ENCODE measurements around the gene PHKB.

The PHKB gene

DNA sequence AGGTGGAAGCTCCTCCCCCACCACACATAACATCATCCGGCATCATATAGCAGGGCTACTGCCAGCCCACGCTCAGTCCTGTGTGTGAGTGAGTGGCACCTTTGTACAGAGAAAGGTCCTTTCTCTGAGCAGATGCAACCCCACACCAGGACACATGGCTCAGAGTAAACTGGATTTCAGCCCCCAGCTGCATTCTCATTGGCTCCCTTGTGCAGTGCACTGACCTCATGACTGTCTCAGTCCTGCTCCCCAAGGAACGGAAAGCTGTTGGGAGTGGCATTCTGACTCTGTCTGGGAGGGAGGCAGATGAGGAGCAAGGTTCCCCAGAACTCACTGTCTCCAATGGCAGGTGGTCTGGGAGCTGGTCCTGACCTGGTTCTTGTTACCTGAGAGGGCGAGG is 244.1 kb downstream of the PHKB start:
- no peak overlapping the region for H3K4me3 ChIP-seq (ENCODE audit: low read depth, low read length)
- POLR2A ChIA-PET: no interaction called here
- CTCF ChIA-PET: no interaction called here
- TF ChIP-seq, protein P1, sequence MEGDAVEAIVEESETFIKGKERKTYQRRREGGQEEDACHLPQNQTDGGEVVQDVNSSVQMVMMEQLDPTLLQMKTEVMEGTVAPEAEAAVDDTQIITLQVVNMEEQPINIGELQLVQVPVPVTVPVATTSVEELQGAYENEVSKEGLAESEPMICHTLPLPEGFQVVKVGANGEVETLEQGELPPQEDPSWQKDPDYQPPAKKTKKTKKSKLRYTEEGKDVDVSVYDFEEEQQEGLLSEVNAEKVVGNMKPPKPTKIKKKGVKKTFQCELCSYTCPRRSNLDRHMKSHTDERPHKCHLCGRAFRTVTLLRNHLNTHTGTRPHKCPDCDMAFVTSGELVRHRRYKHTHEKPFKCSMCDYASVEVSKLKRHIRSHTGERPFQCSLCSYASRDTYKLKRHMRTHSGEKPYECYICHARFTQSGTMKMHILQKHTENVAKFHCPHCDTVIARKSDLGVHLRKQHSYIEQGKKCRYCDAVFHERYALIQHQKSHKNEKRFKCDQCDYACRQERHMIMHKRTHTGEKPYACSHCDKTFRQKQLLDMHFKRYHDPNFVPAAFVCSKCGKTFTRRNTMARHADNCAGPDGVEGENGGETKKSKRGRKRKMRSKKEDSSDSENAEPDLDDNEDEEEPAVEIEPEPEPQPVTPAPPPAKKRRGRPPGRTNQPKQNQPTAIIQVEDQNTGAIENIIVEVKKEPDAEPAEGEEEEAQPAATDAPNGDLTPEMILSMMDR (IDR thresholded peaks at IDR 0.05; ENCODE audit: insufficient read depth, low read length, missing control alignments): no peak
- no peak for DNase-seq (ENCODE audit: low read depth, low spot score)

DNA sequence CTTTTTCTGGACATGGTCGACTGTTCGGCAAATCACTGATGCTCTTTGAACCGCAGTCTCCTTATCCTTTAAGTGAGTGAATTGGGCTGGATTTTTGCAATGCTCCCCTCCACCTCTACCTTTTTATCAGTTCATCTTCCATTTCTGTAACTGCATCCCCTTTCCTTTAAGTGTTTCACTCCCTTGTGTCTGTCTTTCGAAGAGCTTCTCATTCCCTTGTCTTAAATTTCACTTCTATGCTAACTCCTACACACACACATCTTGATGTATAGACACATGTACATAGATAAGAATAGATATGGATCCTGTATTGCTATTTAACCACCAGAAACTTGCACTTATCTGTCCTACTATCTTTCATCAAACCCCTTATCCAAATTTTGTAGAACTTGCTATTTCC is 250.7 kb downstream of the PHKB start:
- ChIA-PET CTCF (interaction anchor here (1.3 kb wide), 1 partner anchor 343 kb away, joined by 4 read pairs; no protein-coding TSS in a partner anchor), POLR2A (no interaction called here)
- no peak for DNase-seq (ENCODE audit: low read depth, low spot score)
- TF ChIP-seq, protein P1 (IDR thresholded peaks at IDR 0.05; ENCODE audit: insufficient read depth, low read length, missing control alignments): no peak
- H3K4me3 ChIP-seq (ENCODE audit: low read depth, low read length): no peak overlapping the region

DNA sequence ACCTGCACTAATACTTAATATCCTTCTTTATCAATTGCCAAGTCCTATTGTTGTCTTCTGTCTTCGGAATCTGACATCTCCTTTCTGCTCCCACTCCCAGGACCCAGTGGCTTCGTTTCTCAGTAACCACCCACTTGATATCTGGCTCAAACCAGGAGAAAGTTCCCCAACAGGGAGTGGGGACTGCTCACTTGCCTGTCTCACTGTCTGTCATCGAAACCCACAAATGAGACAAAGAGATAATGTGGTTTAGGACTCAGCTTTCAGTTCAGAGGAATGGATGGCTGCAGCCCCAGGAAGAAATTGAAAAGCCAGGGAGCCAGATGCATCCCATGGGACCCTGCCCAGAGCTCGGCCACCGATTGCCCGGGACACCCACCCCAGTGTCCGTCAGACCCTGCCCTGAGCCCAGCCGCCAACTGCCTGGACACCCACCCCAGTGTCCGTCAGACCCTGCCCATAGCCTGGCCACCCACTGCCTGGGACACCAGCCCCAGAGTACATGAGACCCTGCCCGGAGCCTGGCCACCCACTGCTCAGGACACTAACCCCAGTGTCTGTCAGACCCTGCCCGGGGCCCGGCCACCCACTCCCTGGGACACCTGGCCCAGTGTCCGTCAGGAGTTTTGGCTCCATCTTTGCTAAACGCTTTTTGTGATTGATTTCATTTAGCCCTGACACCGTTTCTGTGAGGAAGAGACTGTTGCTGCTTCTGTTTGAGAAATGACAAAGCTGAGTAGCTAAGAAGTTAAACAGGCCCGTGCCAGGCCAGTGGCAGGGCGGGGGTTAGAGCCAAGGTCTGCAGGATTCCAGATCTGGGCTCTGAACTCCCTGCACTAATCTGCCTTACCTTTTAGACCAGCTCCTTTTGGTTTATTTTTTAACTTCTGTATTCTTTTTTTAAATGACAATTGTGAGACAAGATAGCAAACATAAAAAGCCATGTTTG is 251.4 kb downstream of the PHKB start:
- DNase-seq (ENCODE audit: low read depth, low spot score): no peak
- POLR2A ChIA-PET: interaction anchor here (0.9 kb wide), 1 partner anchor 20 kb away, joined by 4 read pairs; no protein-coding TSS in a partner anchor
- H3K4me3 ChIP-seq (ENCODE audit: low read depth, low read length): no peak overlapping the region
- CTCF ChIA-PET: interaction anchor here (1.3 kb wide), 1 partner anchor 343 kb away, joined by 4 read pairs; no protein-coding TSS in a partner anchor
- TF ChIP-seq, protein P1 (IDR thresholded peaks at IDR 0.05; ENCODE audit: insufficient read depth, low read length, missing control alignments): no peak

DNA sequence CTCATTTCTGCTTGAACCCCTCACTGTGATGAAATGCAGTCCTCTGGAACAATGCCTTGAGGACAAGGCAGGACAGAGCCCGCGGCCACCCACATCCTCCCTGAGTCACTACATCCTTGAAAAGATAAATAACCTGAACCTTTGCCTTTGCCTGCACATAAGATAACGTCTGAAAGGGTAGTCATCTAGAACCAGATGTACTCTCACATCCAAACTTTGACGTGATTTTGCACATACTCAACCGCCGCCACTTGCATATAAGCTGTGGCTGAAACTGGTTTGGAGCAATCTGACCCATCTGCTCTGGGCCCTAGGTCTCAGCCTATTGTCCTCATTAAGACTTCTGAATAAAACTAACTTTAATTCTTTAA is 252.1 kb downstream of the PHKB start:
- CTCF ChIA-PET: interaction anchor here (1.1 to 1.3 kb wide), 2 partner anchors 342 to 570 kb away, joined by 3 to 4 read pairs; partner anchors contain the start of gene NETO2
- TF ChIP-seq, protein P1 (IDR thresholded peaks at IDR 0.05; ENCODE audit: insufficient read depth, low read length, missing control alignments): no peak
- peak; percentile 5 for DNase-seq (ENCODE audit: low read depth, low spot score)
- POLR2A ChIA-PET: interaction anchor here (0.9 kb wide), 1 partner anchor 20 kb away, joined by 4 read pairs; no protein-coding TSS in a partner anchor
- H3K4me3 ChIP-seq (ENCODE audit: low read depth, low read length): no peak overlapping the region

DNA sequence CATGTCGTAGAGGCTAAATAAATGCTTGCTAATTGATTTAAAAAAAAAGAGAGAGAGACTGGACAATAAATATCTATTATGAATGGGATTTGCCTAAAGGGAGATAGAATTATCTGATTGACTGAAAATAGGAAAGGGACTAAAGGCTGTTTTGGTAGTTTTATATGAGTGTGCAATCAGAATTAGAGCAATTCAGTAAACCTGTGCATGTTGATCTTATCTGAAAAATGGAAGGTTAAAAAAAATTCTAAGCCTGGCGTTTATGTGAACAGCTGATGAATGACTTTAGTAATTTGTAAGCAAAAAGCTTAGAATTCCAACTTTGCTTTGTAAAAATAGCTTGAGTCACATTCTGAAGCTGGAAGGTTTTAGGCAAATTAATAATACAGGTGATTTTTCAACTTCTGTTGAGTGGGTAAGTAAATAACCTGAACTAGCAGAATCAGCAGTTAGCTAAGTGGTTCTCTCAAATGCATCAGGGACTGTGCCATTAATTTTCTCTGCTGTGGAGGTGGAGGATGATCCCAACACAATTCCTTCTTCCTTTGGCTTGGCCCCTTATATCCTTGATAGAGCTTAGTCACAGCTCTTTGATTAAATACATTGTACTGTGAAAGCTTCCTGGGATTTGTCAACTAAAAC is 254.4 kb downstream of the PHKB start:
- TF ChIP-seq, protein P1 (IDR thresholded peaks at IDR 0.05; ENCODE audit: insufficient read depth, low read length, missing control alignments): no peak
- DNase-seq (ENCODE audit: low read depth, low spot score): no peak
- CTCF ChIA-PET: interaction anchor here (1.0 to 1.8 kb wide), 2 partner anchors 8 to 574 kb away, joined by 3 to 5 read pairs; no protein-coding TSS in a partner anchor
- no peak overlapping the region for H3K4me3 ChIP-seq (ENCODE audit: low read depth, low read length)
- POLR2A ChIA-PET: no interaction called here

DNA sequence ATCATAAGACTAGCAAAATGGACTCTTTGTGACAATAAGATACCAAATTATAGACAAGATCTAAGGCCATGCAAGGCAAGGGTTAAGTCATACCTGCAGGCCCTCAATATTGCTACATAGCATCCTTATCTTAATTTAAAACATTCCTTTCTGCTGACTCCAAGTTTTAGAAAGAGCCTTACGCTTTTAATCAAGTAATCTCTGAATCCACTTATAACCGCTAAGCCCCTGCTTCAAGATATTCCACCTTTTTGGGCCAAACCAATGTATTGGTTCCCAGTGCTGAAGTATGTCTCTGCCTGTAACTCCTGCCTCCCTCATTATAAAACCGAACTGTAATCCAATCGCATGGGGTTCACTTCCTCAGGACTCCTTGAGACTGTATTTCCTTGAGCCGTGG is 255.4 kb downstream of the PHKB start:
- DNase-seq (ENCODE audit: low read depth, low spot score): no peak
- POLR2A ChIA-PET: no interaction called here
- TF ChIP-seq, protein P1 (IDR thresholded peaks at IDR 0.05; ENCODE audit: insufficient read depth, low read length, missing control alignments): no peak
- no peak overlapping the region for H3K4me3 ChIP-seq (ENCODE audit: low read depth, low read length)
- CTCF ChIA-PET: no interaction called here

Measured in AG04449 (cell line).